Heart left ventricle (tissue), 13 donors: ENCODE results near the gene UBE2H.

Source experiments
- CTCF ChIP-seq, 12 donors: fragments of 200-600 bp; sonication (generic) in 4 of 12; IDR thresholded peaks; one replicate each; pipeline versions ENCODE4 v1.5.0 to v1.8.0; 2018 to 2022; ENCODE audit warnings: antibody characterized with exemption in 12 of 12, mild to moderate bottlenecking in 5 of 12
- POLR2A ChIP-seq, 2 donors: fragments of 450-650 bp; IDR thresholded peaks; one replicate each; pipeline ENCODE4 v1.6.1; 2017; ENCODE audit warnings: antibody characterized with exemption in 2 of 2, mild to moderate bottlenecking in 2 of 2, moderate library complexity in 2 of 2
- donor health status: ischemic (EF 13 %, LVEDD 7.1; RV severe dilation, severe dysfunction).
- donor health status: DM: no; HTN: yes; CAD: no.
- donor health status: DM: no; HTN: no; CAD: no.
- donor health status: ischemic (EF 25% LVEDD 6.9; RV normal size, moderate dysfunction).
- donor health status: ischemic (EF 25% LVEDD 5.7; RV mildly dilated, moderate dysfunction).
- donor health status: ischemic (EF 35%, LVEDD 5.7; RV mildly dilated, moderate dysfunction).
- donor health status: nonischemic (EF 11% LVEDD 7.7; RV severe dilation, severe dysfunction).
- donor health status: DM: yes; HTN: yes; CAD: no.
- donor health status: PGD.
- donor health status: ischemic (EF 29% LVEDD 5.4; RV normal size, mild dysfunction).
- donor health status: nonischemic (EF 23%, LVEDD 6.1; RV moderate dilation, normal function).

GRCh38 chr7:129990403-129991192 is 37.8 kb upstream of the UBE2H start:
- TF ChIP-seq POLR2A (IDR thresholded peaks at IDR 0.05) (no peak), CTCF (IDR thresholded peaks at IDR 0.05) (no peak)
